PFSK-1 (cell line): ENCODE results near the gene ABHD17B.

Experiments used
- FOXP2 ChIP-seq: optimal IDR thresholded peaks from 2 replicates; pipeline ENCODE3; 2011; ENCODE audit warnings: borderline replicate concordance, control low read depth, inconsistent platforms; ENCODE audit not compliant: insufficient read depth; ENCODE audit errors: extremely low read length, extremely low read depth
- POLR2AphosphoS5 ChIP-seq: IDR thresholded peaks from 2 replicates; pipeline ENCODE4 v1.6.1; 2012; ENCODE audit warnings: low read depth, mild to moderate bottlenecking, control low read depth, low read length, moderate library complexity
- REST ChIP-seq, 2 experiments: IDR thresholded peaks; 2 replicates each; pipeline versions ENCODE4 v1.6.1 to v1.8.0; 2011 to 2012; ENCODE audit warnings: low read depth in 2 of 2, low read length in 2 of 2, control low read depth in 1 of 2, inconsistent platforms in 1 of 2, mild to moderate bottlenecking in 1 of 2, moderate library complexity in 1 of 2; ENCODE audit not compliant: insufficient read depth in 1 of 2
- SIN3A ChIP-seq: IDR thresholded peaks from 2 replicates; pipeline ENCODE4 v1.6.1; 2012; ENCODE audit warnings: mild to moderate bottlenecking, low read length, moderate library complexity, borderline replicate concordance; ENCODE audit not compliant: insufficient read depth
- TAF1 ChIP-seq: IDR thresholded peaks from 2 replicates; pipeline ENCODE4 v1.6.1; 2012; ENCODE audit warnings: low read length, control low read depth, borderline replicate concordance; ENCODE audit not compliant: insufficient read depth

- TF ChIP-seq SIN3A, result no peak
- no peak for TF ChIP-seq REST (IDR thresholded peaks at IDR 0.05; ENCODE audit: insufficient read depth in 1 of 2, low read depth in 2 of 2, low read length in 2 of 2)
- TF ChIP-seq POLR2AphosphoS5, result no peak
- TF ChIP-seq TAF1, result no peak
- no peak for TF ChIP-seq FOXP2
Observed at GRCh38 chr9:71924576-71924975, 13.6 kb upstream of the ABHD17B start.
